Vagina (tissue), 2 donors: ENCODE results near the gene IL6.

Experiments used
- POLR2A ChIP-seq, 2 donors: fragments of 450-650 bp; IDR thresholded peaks; one replicate each; pipeline ENCODE4 v1.6.1; 2017; ENCODE audit warnings: antibody characterized with exemption in 2 of 2, mild to moderate bottlenecking in 2 of 2, moderate library complexity in 2 of 2
- TF ChIP-seq, protein P1 (sequence below), 3 experiments: fragments of 450-650 bp in 2 of 3; fragments of 200-600 bp in 1 of 3; sonication (generic) in 1 of 3; IDR thresholded peaks; one replicate each; pipeline ENCODE4 v1.5.1; 2017 to 2019; ENCODE audit warnings: antibody characterized with exemption in 3 of 3, mild to moderate bottlenecking in 2 of 3, moderate library complexity in 2 of 3

DNA sequence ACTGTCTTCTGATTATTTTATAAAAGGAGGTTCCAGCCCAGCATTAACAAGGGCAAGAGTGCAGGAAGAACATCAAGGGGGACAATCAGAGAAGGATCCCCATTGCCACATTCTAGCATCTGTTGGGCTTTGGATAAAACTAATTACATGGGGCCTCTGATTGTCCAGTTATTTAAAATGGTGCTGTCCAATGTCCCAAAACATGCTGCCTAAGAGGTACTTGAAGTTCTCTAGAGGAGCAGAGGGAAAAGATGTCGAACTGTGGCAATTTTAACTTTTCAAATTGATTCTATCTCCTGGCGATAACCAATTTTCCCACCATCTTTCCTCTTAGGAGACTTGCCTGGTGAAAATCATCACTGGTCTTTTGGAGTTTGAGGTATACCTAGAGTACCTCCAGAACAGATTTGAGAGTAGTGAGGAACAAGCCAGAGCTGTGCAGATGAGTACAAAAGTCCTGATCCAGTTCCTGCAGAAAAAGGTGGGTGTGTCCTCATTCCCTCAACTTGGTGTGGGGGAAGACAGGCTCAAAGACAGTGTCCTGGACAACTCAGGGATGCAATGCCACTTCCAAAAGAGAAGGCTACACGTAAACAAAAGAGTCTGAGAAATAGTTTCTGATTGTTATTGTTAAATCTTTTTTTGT lies 2.3 kb downstream of the IL6 start:
- TF ChIP-seq, protein P1, sequence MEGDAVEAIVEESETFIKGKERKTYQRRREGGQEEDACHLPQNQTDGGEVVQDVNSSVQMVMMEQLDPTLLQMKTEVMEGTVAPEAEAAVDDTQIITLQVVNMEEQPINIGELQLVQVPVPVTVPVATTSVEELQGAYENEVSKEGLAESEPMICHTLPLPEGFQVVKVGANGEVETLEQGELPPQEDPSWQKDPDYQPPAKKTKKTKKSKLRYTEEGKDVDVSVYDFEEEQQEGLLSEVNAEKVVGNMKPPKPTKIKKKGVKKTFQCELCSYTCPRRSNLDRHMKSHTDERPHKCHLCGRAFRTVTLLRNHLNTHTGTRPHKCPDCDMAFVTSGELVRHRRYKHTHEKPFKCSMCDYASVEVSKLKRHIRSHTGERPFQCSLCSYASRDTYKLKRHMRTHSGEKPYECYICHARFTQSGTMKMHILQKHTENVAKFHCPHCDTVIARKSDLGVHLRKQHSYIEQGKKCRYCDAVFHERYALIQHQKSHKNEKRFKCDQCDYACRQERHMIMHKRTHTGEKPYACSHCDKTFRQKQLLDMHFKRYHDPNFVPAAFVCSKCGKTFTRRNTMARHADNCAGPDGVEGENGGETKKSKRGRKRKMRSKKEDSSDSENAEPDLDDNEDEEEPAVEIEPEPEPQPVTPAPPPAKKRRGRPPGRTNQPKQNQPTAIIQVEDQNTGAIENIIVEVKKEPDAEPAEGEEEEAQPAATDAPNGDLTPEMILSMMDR (IDR thresholded peaks at IDR 0.05), result no peak
- TF ChIP-seq POLR2A (IDR thresholded peaks at IDR 0.05), result no peak
